ENCODE measurements around the gene MRPL36.

MRPL36 gene

GRCh38 chr5:1779782-1780613 is 19.6 kb downstream of the MRPL36 start:
- no peak for DNase-seq

GRCh38 chr5:1779021-1779680 is 20.5 kb downstream of the MRPL36 start:
- DNase-seq: no peak

GRCh38 chr5:1778138-1779020 is 21.3 kb downstream of the MRPL36 start:
- no peak for DNase-seq

- no peak for DNase-seq
Measured at GRCh38 chr5:1777281-1778137, 22.1 kb downstream of the MRPL36 start.

GRCh38 chr5:1776831-1777230 is 22.8 kb downstream of the MRPL36 start:
- no peak for DNase-seq

- no peak for DNase-seq
Measured at GRCh38 chr5:1772634-1773033, 27.0 kb downstream of the MRPL36 start.

GRCh38 chr5:1771149-1772065 is 28.2 kb downstream of the MRPL36 start:
- no peak for DNase-seq

- DNase-seq: no peak
Measured at GRCh38 chr5:1770443-1770802, 29.2 kb downstream of the MRPL36 start.

- no peak for DNase-seq
Measured at GRCh38 chr5:1769752-1770442, 29.7 kb downstream of the MRPL36 start.

- no peak for DNase-seq
Measured at GRCh38 chr5:1769017-1769640, 30.5 kb downstream of the MRPL36 start.

GRCh38 chr5:1768283-1769000 is 31.2 kb downstream of the MRPL36 start:
- DNase-seq: no peak

- no peak for DNase-seq
Measured at GRCh38 chr5:1767524-1768282, 31.9 kb downstream of the MRPL36 start.

GRCh38 chr5:1765880-1766235 is 33.8 kb downstream of the MRPL36 start:
- no peak for DNase-seq

- DNase-seq: no peak
Measured at GRCh38 chr5:1765141-1765879, 34.3 kb downstream of the MRPL36 start.

GRCh38 chr5:1764606-1764960 is 35.1 kb downstream of the MRPL36 start:
- DNase-seq: no peak

GRCh38 chr5:1763960-1764605 is 35.6 kb downstream of the MRPL36 start:
- DNase-seq: no peak

- peak; percentile 60 for DNase-seq
Measured at GRCh38 chr5:1763548-1763911, 36.1 kb downstream of the MRPL36 start.

Data from right hindlimb (tissue), 1 donor.